Trophoblast cell (in vitro differentiated cells and primary cell): ENCODE data around the gene METTL8.
"Not testable (repeated sequence)": the region's sequence is repeated elsewhere in the genome, so short reads cannot be mapped to it uniquely, and the experiment has no call there.

ENCODE experiments used
- DNase-seq, 2 donors: peaks; one replicate each; pipeline ENCODE4 v3.0.0-alpha.2; 2016
- H2AFZ ChIP-seq: 2 replicates; pipeline ENCODE4 v1.6.1; 2013; ENCODE audit warnings: low read length, moderate library complexity, mild to moderate bottlenecking; ENCODE audit not compliant: insufficient read depth, poor library complexity
- H2AK5ac ChIP-seq: 2 replicates; pipeline ENCODE4 v1.6.1; 2013; ENCODE audit warnings: mild to moderate bottlenecking, low read length
- H2BK120ac ChIP-seq: 2 replicates; pipeline ENCODE4 v1.6.1; 2013; ENCODE audit warnings: low read length, mild to moderate bottlenecking, moderate library complexity; ENCODE audit not compliant: insufficient read depth, poor library complexity
- H2BK12ac ChIP-seq: 2 replicates; pipeline ENCODE4 v1.6.1; 2013; ENCODE audit warnings: mild to moderate bottlenecking, low read length, moderate library complexity
- H2BK5ac ChIP-seq: 2 replicates; pipeline ENCODE4 v1.6.1; 2013; ENCODE audit warnings: low read length, low read depth, moderate library complexity, mild to moderate bottlenecking; ENCODE audit not compliant: poor library complexity
- H3K14ac ChIP-seq: 2 replicates; pipeline ENCODE4 v1.6.1; 2013; ENCODE audit warnings: mild to moderate bottlenecking, low read length
- H3K18ac ChIP-seq: 2 replicates; pipeline ENCODE4 v1.6.1; 2013; ENCODE audit warnings: mild to moderate bottlenecking, low read length
- H3K23ac ChIP-seq: 2 replicates; pipeline ENCODE4 v1.6.1; 2013; ENCODE audit warnings: low read length
- H3K27ac ChIP-seq: 2 replicates; pipeline ENCODE4 v1.5.1; 2013; ENCODE audit warnings: low read depth, mild to moderate bottlenecking, inconsistent platforms, low read length, moderate library complexity
- H3K27me3 ChIP-seq: 2 replicates; pipeline ENCODE4 v1.6.1; 2013; ENCODE audit warnings: inconsistent platforms, mild to moderate bottlenecking, low read length, moderate library complexity; ENCODE audit not compliant: insufficient read depth
- H3K36me3 ChIP-seq, 2 experiments: 1 replicate in 1 of 2; 2 replicates in 1 of 2; pipeline ENCODE4 v1.6.1; 2013; ENCODE audit warnings: low read length in 2 of 2, mild to moderate bottlenecking in 2 of 2, moderate library complexity in 1 of 2; ENCODE audit not compliant: insufficient read depth in 2 of 2, control insufficient read depth in 1 of 2
- H3K4ac ChIP-seq: 2 replicates; pipeline ENCODE4 v1.6.1; 2013; ENCODE audit warnings: low read depth, mild to moderate bottlenecking, low read length, moderate library complexity
- H3K4me1 ChIP-seq, 2 experiments: 1 replicate in 1 of 2; 2 replicates in 1 of 2; pipeline ENCODE4 v1.6.1; 2013; ENCODE audit warnings: low read length in 2 of 2, mild to moderate bottlenecking in 2 of 2, moderate library complexity in 1 of 2; ENCODE audit not compliant: insufficient read depth in 2 of 2, control insufficient read depth in 1 of 2
- H3K4me2 ChIP-seq: 2 replicates; pipeline ENCODE4 v1.6.1; 2013; ENCODE audit warnings: inconsistent platforms, mild to moderate bottlenecking, low read length, moderate library complexity
- H3K4me3 ChIP-seq: 2 replicates; pipeline ENCODE4 v1.5.1; 2013; ENCODE audit warnings: mild to moderate bottlenecking, low read depth, low read length, inconsistent platforms
- H3K79me1 ChIP-seq: one replicate; pipeline ENCODE4 v1.6.1; 2013; ENCODE audit warnings: low read length
- H3K79me2 ChIP-seq: 2 replicates; pipeline ENCODE4 v1.6.1; 2013; ENCODE audit warnings: low read length, mild to moderate bottlenecking; ENCODE audit not compliant: control insufficient read depth, insufficient read depth, poor library complexity
- H3K9ac ChIP-seq: 2 replicates; pipeline ENCODE4 v1.6.1; 2013; ENCODE audit warnings: mild to moderate bottlenecking, low read length
- H3K9me3 ChIP-seq: 2 replicates; pipeline ENCODE4 v1.6.1; 2013; ENCODE audit warnings: low read depth, mild to moderate bottlenecking, control low read depth, inconsistent platforms, low read length; ENCODE audit not compliant: insufficient read depth
- H4K12ac ChIP-seq: 2 replicates; pipeline ENCODE4 v1.6.1; 2013; ENCODE audit warnings: low read depth, mild to moderate bottlenecking, low read length, moderate library complexity
- H4K8ac ChIP-seq: 2 replicates; pipeline ENCODE4 v1.6.1; 2013; ENCODE audit warnings: low read depth, mild to moderate bottlenecking, low read length, moderate library complexity
- H4K91ac ChIP-seq: one replicate; pipeline ENCODE4 v1.6.1; 2013; ENCODE audit warnings: low read depth, mild to moderate bottlenecking, low read length, moderate library complexity
- WGBS: extraction: QIAGEN DNeasy Blood & Tissue Kit; methylation state at CpG from one replicate; pipeline ENCODE4 v1.1.7; 2013; ENCODE audit warnings: missing lambda C conversion rate; ENCODE audit not compliant: insufficient read length, insufficient coverage; ENCODE audit errors: extremely low coverage; 5-methylcytosine and 5-hydroxymethylcytosine counted together

Gene METTL8

DNA sequence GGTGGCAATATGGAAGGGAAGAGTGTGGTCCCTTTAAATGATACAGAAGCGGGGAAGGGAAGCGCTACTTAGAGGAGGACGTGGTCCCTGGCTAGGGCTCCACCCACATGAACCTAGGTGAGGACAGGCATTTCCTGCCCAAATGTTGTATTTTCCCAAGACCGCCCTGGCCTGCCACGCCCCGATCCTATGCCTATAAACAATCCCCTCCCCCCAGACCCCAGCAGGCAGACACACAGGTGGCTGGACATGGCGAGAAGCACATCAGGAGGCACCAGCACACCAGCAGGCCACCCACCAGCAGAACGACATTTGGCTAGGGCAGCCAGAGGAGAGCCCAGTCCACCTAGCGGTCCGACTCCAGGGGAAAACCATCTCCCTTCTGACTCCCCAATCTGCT, 47.2 kb downstream of the METTL8 start:
- H2BK5ac ChIP-seq: no peak overlapping the region
- H3K27me3 ChIP-seq: no peaks in the 10 kb centered on the region
- no peaks in the 10 kb centered on the region for H3K36me3 ChIP-seq
- H3K4ac ChIP-seq: no peak overlapping the region
- H4K8ac ChIP-seq: no peak overlapping the region
- no peak overlapping the region for H3K14ac ChIP-seq
- H2AFZ ChIP-seq: no peak overlapping the region
- H4K91ac ChIP-seq: no peak overlapping the region
- no peak overlapping the region for H3K4me2 ChIP-seq
- H2BK12ac ChIP-seq: no peak overlapping the region
- H2AK5ac ChIP-seq: no peak overlapping the region
- no peaks in the 10 kb centered on the region for H3K79me2 ChIP-seq
- no peak overlapping the region for H3K4me3 ChIP-seq
- no peak overlapping the region for H3K23ac ChIP-seq
- no peaks in the 10 kb centered on the region for H3K4me1 ChIP-seq
- no peak overlapping the region for H2BK120ac ChIP-seq
- WGBS: no CpG with 5 or more reads among the region's 10 CpGs
- no peak overlapping the region for H3K9ac ChIP-seq
- peaks cover 2% of the 10 kb centered on the region for H3K9me3 ChIP-seq
- H4K12ac ChIP-seq: no peak overlapping the region
- H3K79me1 ChIP-seq: no peaks in the 10 kb centered on the region
- no peak overlapping the region for H3K27ac ChIP-seq
- no peak overlapping the region for H3K18ac ChIP-seq
- DNase-seq: no peak

DNA sequence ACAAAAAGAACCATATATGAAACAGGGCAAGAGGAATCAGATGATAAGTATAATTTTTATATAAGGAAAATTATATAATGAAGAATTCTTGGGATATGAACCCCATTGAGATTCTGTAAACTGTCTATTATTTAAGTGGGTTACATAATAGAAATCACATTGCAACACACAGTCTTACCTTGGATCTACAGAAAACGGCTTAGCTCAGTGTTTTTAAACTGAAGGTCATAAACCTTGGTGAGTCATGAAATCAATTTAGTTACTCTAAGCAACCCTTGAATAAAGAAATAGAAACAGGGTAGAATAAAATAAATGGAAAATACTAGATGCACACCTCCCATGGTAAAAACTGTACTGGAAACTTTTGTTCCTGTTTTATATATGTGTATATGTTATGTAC, 50.7 kb downstream of the METTL8 start:
- H3K14ac ChIP-seq: no peak overlapping the region
- H3K4me1 ChIP-seq: no peaks in the 10 kb centered on the region
- H2BK120ac ChIP-seq: no peak overlapping the region
- no peak overlapping the region for H4K91ac ChIP-seq
- no peak overlapping the region for H3K4me2 ChIP-seq
- H3K79me2 ChIP-seq: no peaks in the 10 kb centered on the region
- H3K36me3 ChIP-seq: no peaks in the 10 kb centered on the region
- no peak overlapping the region for H3K4ac ChIP-seq
- no peak overlapping the region for H4K12ac ChIP-seq
- H2AFZ ChIP-seq: no peak overlapping the region
- no CpG with 5 or more reads among the region's 1 CpG for WGBS
- H3K23ac ChIP-seq: no peak overlapping the region
- H3K18ac ChIP-seq: no peak overlapping the region
- peaks cover 2% of the 10 kb centered on the region for H3K9me3 ChIP-seq
- H3K9ac ChIP-seq: no peak overlapping the region
- no peak overlapping the region for H2BK12ac ChIP-seq
- H3K4me3 ChIP-seq: no peak overlapping the region
- H3K27ac ChIP-seq: no peak overlapping the region
- no peak overlapping the region for H2BK5ac ChIP-seq
- no peak for DNase-seq
- no peaks in the 10 kb centered on the region for H3K79me1 ChIP-seq
- H2AK5ac ChIP-seq: no peak overlapping the region
- no peak overlapping the region for H4K8ac ChIP-seq
- H3K27me3 ChIP-seq: no peaks in the 10 kb centered on the region

DNA sequence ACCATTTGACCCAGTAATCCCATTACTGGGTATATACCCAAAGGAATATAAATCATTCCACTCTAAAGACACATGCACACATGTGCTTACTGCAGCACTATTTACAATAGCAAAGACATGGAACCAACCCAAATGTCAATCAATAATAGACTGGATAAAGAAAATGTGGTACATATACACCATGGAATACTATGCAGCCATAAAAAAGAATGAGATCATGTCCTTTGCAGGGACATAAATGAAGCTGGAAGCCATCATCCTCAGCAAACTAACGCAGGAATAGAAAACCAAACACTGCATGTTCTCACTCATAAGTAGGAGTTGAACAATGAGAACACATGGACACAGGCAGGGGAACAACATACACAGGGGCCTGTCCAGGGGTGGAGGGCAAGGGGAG, 51.6 kb downstream of the METTL8 start:
- H2BK12ac ChIP-seq, H2BK5ac ChIP-seq: not testable (repeated sequence)

DNA sequence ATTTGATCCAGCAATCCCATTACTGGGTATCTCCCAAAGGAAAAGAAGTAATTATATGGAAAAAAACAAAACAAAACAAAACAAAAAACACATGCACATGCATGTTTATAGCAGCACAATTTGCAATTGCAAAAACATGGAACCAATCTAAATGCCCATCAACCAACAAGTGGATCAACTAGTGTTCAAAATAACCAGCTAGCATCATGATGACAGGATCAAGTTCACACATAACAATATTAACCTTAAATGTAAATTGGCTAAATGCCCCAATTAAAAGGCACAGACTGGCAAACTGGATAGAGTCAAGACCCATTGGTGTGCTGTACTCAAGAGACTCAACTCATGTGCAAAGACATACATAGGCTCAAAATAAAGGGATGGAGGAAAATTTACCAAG, 55.9 kb downstream of the METTL8 start:
- not testable (repeated sequence) for H4K12ac ChIP-seq, H3K18ac ChIP-seq, H3K27me3 ChIP-seq, H2BK12ac ChIP-seq, H3K79me1 ChIP-seq, H3K4me3 ChIP-seq, H2BK120ac ChIP-seq, H4K91ac ChIP-seq, H3K36me3 ChIP-seq, DNase-seq, H2AFZ ChIP-seq, H3K27ac ChIP-seq, H3K9me3 ChIP-seq, H3K79me2 ChIP-seq, H3K14ac ChIP-seq, H3K4me2 ChIP-seq, H3K23ac ChIP-seq, H3K9ac ChIP-seq, H4K8ac ChIP-seq, H2BK5ac ChIP-seq, H3K4ac ChIP-seq, H2AK5ac ChIP-seq, H3K4me1 ChIP-seq

More for the DNA sequence above, 51.6 kb downstream of the METTL8 start:
- not testable (repeated sequence) for H3K27ac ChIP-seq, H4K8ac ChIP-seq, H3K9ac ChIP-seq, H3K27me3 ChIP-seq, H3K4ac ChIP-seq, H2BK120ac ChIP-seq, H3K79me1 ChIP-seq, H4K12ac ChIP-seq, H3K4me3 ChIP-seq, H3K36me3 ChIP-seq, H4K91ac ChIP-seq, DNase-seq, H3K4me1 ChIP-seq, H3K79me2 ChIP-seq, H2AK5ac ChIP-seq, H3K18ac ChIP-seq, H3K9me3 ChIP-seq, H3K4me2 ChIP-seq, H2AFZ ChIP-seq, H3K14ac ChIP-seq, H3K23ac ChIP-seq
- no CpG with 5 or more reads among the region's 1 CpG for WGBS

DNA sequence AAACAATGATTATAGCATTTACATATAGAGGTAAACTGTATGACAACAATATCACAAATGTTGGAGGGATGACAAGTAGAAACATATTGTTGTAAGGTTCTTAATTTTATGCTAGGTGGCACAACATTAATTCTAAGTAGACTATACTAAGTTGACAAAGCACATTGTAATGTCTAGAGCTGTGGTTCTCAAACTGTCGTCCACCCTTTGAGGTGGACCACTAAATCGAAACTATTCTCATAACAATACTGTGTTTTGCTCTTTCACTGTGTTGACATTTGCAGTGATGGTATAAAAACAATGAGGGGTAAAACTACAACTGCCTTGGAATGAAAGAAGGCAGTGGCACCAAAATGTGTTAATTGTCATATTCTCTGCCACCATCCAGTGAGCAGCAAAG, 66.1 kb downstream of the METTL8 start:
- Histone ChIP-seq H2AFZ (no peak overlapping the region), H4K12ac (no peak overlapping the region), H3K9ac (no peak overlapping the region), H4K91ac (no peak overlapping the region), H3K23ac (no peak overlapping the region), H2BK120ac (no peak overlapping the region), H3K4me1 (no peaks in the 10 kb centered on the region), H3K27ac (no peak overlapping the region), H3K79me1 (no peaks in the 10 kb centered on the region), H2BK5ac (no peak overlapping the region), H3K4me2 (no peak overlapping the region), H3K79me2 (no peaks in the 10 kb centered on the region), H2BK12ac (no peak overlapping the region), H2AK5ac (no peak overlapping the region), H4K8ac (no peak overlapping the region), H3K36me3 (no peaks in the 10 kb centered on the region), H3K4me3 (no peak overlapping the region), H3K27me3 (no peaks in the 10 kb centered on the region), H3K14ac (no peak overlapping the region), H3K4ac (no peak overlapping the region), H3K9me3 (no peaks in the 10 kb centered on the region), H3K18ac (no peak overlapping the region)
- no CpG with 5 or more reads among the region's 2 CpGs for WGBS
- DNase-seq: no peak
